ENCODE data around the gene MAGI3. TPM values are rescaled to one million over a fixed set of nuclear protein-coding genes. Genes with fewer than 3 reads are reported as not detected.

MAGI3 gene
- total and polyA plus RNA-seq, 4 donors: 3.0 to 28.8 (median 7.5) TPM

- Histone ChIP-seq H3K36me3 (ENCODE audit: control insufficient read depth in 4 of 4, insufficient read depth in 3 of 4, low read depth in 1 of 4, low read length in 3 of 4) (no peaks in the 10 kb centered on the region), H3K4me3 (ENCODE audit: low read depth in 1 of 3, low read length in 3 of 3) (no peak overlapping the region), H3K27me3 (ENCODE audit: control insufficient read depth in 4 of 4, insufficient read depth in 4 of 4, low read length in 3 of 4) (no peaks in the 10 kb centered on the region), H3K4me1 (ENCODE audit: control insufficient read depth in 4 of 4, insufficient read depth in 4 of 4, low read length in 3 of 4) (peaks cover 0 to 9% (median under 1%) of the 10 kb centered on the region in 4 donors), H3K9ac (ENCODE audit: low read depth in 1 of 2, low read length in 2 of 2) (no peak overlapping the region), H3K27ac (ENCODE audit: low read depth in 1 of 2, low read length in 2 of 2) (no peak overlapping the region), H3K9me3 (ENCODE audit: control insufficient read depth in 4 of 4, low read length in 3 of 4) (no peaks in the 10 kb centered on the region)
- DNase-seq (ENCODE audit: low spot score): no peak
- WGBS: 78% methylated on average over 3 of the region's 3 CpGs
- TF ChIP-seq FOXA1 (IDR thresholded peaks at IDR 0.05): no peak
- TF ChIP-seq EGR1 (IDR thresholded peaks at IDR 0.05; ENCODE audit: low read depth in 2 of 2): no peak
- TF ChIP-seq RAD21 (IDR thresholded peaks at IDR 0.05): no peak
- TF ChIP-seq RXRA (IDR thresholded peaks at IDR 0.05): no peak
- TF ChIP-seq REST (IDR thresholded peaks at IDR 0.05): no peak
- no peak for TF ChIP-seq GABPA (IDR thresholded peaks at IDR 0.05 in 1 of 2, conservative IDR thresholded peaks at IDR 0.05 in 1 of 2)
- TF ChIP-seq ATF3 (IDR thresholded peaks at IDR 0.05): no peak
- no peak for TF ChIP-seq MAX (IDR thresholded peaks at IDR 0.05)
- TF ChIP-seq SP1 (IDR thresholded peaks at IDR 0.05): no peak
- no peak for TF ChIP-seq FOXA2 (IDR thresholded peaks at IDR 0.05)
Measured at GRCh38 chr1:113538225-113538624, 147.9 kb downstream of the MAGI3 start.

- peaks cover 0 to 9% (median under 1%) of the 10 kb centered on the region in 4 donors for H3K4me1 ChIP-seq (ENCODE audit: control insufficient read depth in 4 of 4, insufficient read depth in 4 of 4, low read length in 3 of 4)
- H3K9ac ChIP-seq (ENCODE audit: low read depth in 1 of 2, low read length in 2 of 2): no peak overlapping the region
- no peak overlapping the region for H3K27ac ChIP-seq (ENCODE audit: low read depth in 1 of 2, low read length in 2 of 2)
- no peaks in the 10 kb centered on the region for H3K9me3 ChIP-seq (ENCODE audit: control insufficient read depth in 4 of 4, low read length in 3 of 4)
- no peak overlapping the region for H3K4me3 ChIP-seq (ENCODE audit: low read depth in 1 of 3, low read length in 3 of 3)
- H3K36me3 ChIP-seq (ENCODE audit: control insufficient read depth in 4 of 4, insufficient read depth in 3 of 4, low read depth in 1 of 4, low read length in 3 of 4): no peaks in the 10 kb centered on the region
- H3K27me3 ChIP-seq (ENCODE audit: control insufficient read depth in 4 of 4, insufficient read depth in 4 of 4, low read length in 3 of 4): no peaks in the 10 kb centered on the region
- no peak for TF ChIP-seq MAX (IDR thresholded peaks at IDR 0.05)
- peak; percentile 20 to 47 for TF ChIP-seq RXRA (IDR thresholded peaks at IDR 0.05)
- peak in 1 of 2 donors; percentile 17 for TF ChIP-seq JUND (IDR thresholded peaks at IDR 0.05)
- peak; percentile 32 to 35 for TF ChIP-seq HNF4A (conservative IDR thresholded peaks at IDR 0.05)
- TF ChIP-seq REST (IDR thresholded peaks at IDR 0.05): no peak
- TF ChIP-seq HNF4G (IDR thresholded peaks at IDR 0.05): no peak
- TF ChIP-seq RAD21 (IDR thresholded peaks at IDR 0.05): no peak
- peak; percentile 35 for TF ChIP-seq SP1 (IDR thresholded peaks at IDR 0.05)
- TF ChIP-seq NR2F2 (IDR thresholded peaks at IDR 0.05): no peak
- TF ChIP-seq ZBTB33 (IDR thresholded peaks at IDR 0.05): no peak
- peak; percentile 57 for TF ChIP-seq FOXA2 (IDR thresholded peaks at IDR 0.05)
- no peak for TF ChIP-seq FOXA1 (IDR thresholded peaks at IDR 0.05)
- DNase-seq (ENCODE audit: low spot score): no peak
- 35% methylated on average over 3 of the region's 3 CpGs for WGBS
Measured at GRCh38 chr1:113540335-113540734, 150.0 kb downstream of the MAGI3 start.

Data from liver (tissue), 9 donors.